A549 (cell line): ENCODE measurements around the gene GPR21. TPM values are rescaled to one million over a fixed set of nuclear protein-coding genes. Genes with fewer than 3 reads are reported as not detected.

Experiments used
- ATAC-seq, 2 experiments: fragments of 200-7000 bp in 1 of 2; fragments of >200 bp in 1 of 2; cut with Nextera tagmentation in 1 of 2; cut with Tn5 transposase in 1 of 2; 3 replicates each; pipeline versions ENCODE4 v1.8.0 to v1.9.1; 2018 to 2020; ENCODE audit warnings: mild to moderate bottlenecking in 1 of 2, moderate library complexity in 1 of 2
- CTCF ChIA-PET: fragments of 300-600 bp; sonication (Branson Sonifier 250); formaldehyde crosslinking; extraction: SDS; loops from one replicate; lab custom pipeline; 2021; ENCODE audit warnings: antibody characterized with exemption, inconsistent platforms; lab: Yijun Ruan, JAX
- POLR2A ChIA-PET: fragments of 350-600 bp; formaldehyde crosslinking; extraction: SDS; loops from one replicate; lab custom pipeline; 2021; ENCODE audit warnings: antibody characterized with exemption, inconsistent platforms; lab: Yijun Ruan, JAX
- DNase-seq, 2 experiments: peaks; one replicate each; pipeline versions ENCODE4 v3.0.0 to v3.0.0-alpha.2; 2011 to 2016; ENCODE audit warnings: low read depth in 1 of 2, low spot score in 1 of 2
- FAIRE-seq: peaks from 2 replicates; lab custom pipeline; 2011; peaks lifted over from hg19 to GRCh38; lab: Jason Lieb, UNC
- H3K27ac ChIP-seq, 2 experiments: fragments of >200 bp; sonication (Bioruptor Twin); formaldehyde crosslinking; 3 replicates each; pipeline ENCODE4 v1.5.1; 2016 to 2017
- H3K4me1 ChIP-seq: fragments of >200 bp; sonication (Bioruptor Twin); formaldehyde crosslinking; 3 replicates; pipeline ENCODE4 v1.6.1; 2016
- H3K4me2 ChIP-seq: fragments of >200 bp; sonication (Bioruptor Twin); formaldehyde crosslinking; 3 replicates; pipeline ENCODE4 v1.6.1; 2016
- H3K4me3 ChIP-seq: fragments of >200 bp; sonication (Bioruptor Twin); formaldehyde crosslinking; 3 replicates; pipeline ENCODE4 v1.5.1; 2016
- H3K9me3 ChIP-seq: fragments of >200 bp; sonication (Bioruptor Twin); formaldehyde crosslinking; 3 replicates; pipeline ENCODE4 v1.6.1; 2016
- CBX2 ChIP-seq: fragments of 200-600 bp; sonication (generic); IDR thresholded peaks from 2 replicates; pipeline ENCODE4 v1.6.1; 2016; ENCODE audit warnings: low read depth, mild to moderate bottlenecking, borderline replicate concordance
- CBX8 ChIP-seq: fragments of 200-600 bp; sonication (generic); IDR thresholded peaks from 2 replicates; pipeline ENCODE4 v1.6.1; 2016
- CHD2 ChIP-seq: fragments of 150-350 bp; IDR thresholded peaks from 2 replicates; pipeline ENCODE4 v1.6.1; 2014; ENCODE audit warnings: low read length; ENCODE audit not compliant: partially characterized antibody
- FOSB ChIP-seq: fragments of 250-450 bp; sonication (Bioruptor Pico); IDR thresholded peaks from 2 replicates; pipeline ENCODE4 v1.5.0; 2020; ENCODE audit warnings: mild to moderate bottlenecking, moderate library complexity
- FOSL2 ChIP-seq, 2 experiments: fragments of 450-650 bp in 1 of 2; fragments of >200 bp in 1 of 2; sonication (Bioruptor Twin) in 1 of 2; formaldehyde crosslinking; IDR thresholded peaks; 2 replicates each; pipeline versions ENCODE4 v1.5.0 to v1.6.1; 2016 to 2020; ENCODE audit warnings: mild to moderate bottlenecking in 1 of 2, moderate library complexity in 1 of 2
- HDAC2 ChIP-seq: fragments of 200-600 bp; sonication (generic); IDR thresholded peaks from 2 replicates; pipeline ENCODE4 v1.6.1; 2016
- HEYL ChIP-seq: fragments of 250-450 bp; sonication (Bioruptor Pico); IDR thresholded peaks from 2 replicates; pipeline ENCODE4 v1.8.0; 2021; ENCODE audit warnings: mild to moderate bottlenecking, moderate library complexity
- HOXA7 ChIP-seq: fragments of 250-450 bp; sonication (Bioruptor Pico); IDR thresholded peaks from 2 replicates; pipeline ENCODE4 v1.5.0; 2020; ENCODE audit warnings: mild to moderate bottlenecking, moderate library complexity
- HOXB13 ChIP-seq: fragments of 250-450 bp; sonication (Bioruptor Pico); IDR thresholded peaks from 2 replicates; pipeline ENCODE4 v1.5.0; 2020; ENCODE audit warnings: low read depth, mild to moderate bottlenecking, moderate library complexity
- JUN ChIP-seq, 2 experiments: fragments of >200 bp; sonication (Bioruptor Twin); formaldehyde crosslinking; IDR thresholded peaks; 2 replicates in 1 of 2; 3 replicates in 1 of 2; pipeline ENCODE4 v1.6.1; 2016 to 2017
- KDM1A ChIP-seq: fragments of 200-600 bp; sonication (generic); IDR thresholded peaks from 2 replicates; pipeline ENCODE4 v1.6.1; 2016; ENCODE audit warnings: low read depth, mild to moderate bottlenecking
- MAX ChIP-seq: IDR thresholded peaks from 2 replicates; pipeline ENCODE4 v1.6.1; 2012
- NR3C1 ChIP-seq: fragments of >200 bp; sonication (Bioruptor Twin); formaldehyde crosslinking; IDR thresholded peaks from 3 replicates; pipeline ENCODE4 v1.6.1; 2017
- POLR2A ChIP-seq: IDR thresholded peaks from 2 replicates; pipeline ENCODE4 v1.6.1; 2012; ENCODE audit warnings: mild to moderate bottlenecking, low read length
- RAD21 ChIP-seq, 2 experiments: fragments of >200 bp in 1 of 2; sonication (Bioruptor Twin) in 1 of 2; formaldehyde crosslinking in 1 of 2; IDR thresholded peaks in 1 of 2; conservative IDR thresholded peaks in 1 of 2; 2 replicates in 1 of 2; 3 replicates in 1 of 2; pipeline ENCODE4 v1.6.1; 2012 to 2018; ENCODE audit warnings: inconsistent platforms in 1 of 2
- RARB ChIP-seq: fragments of 250-450 bp; sonication (Bioruptor Pico); IDR thresholded peaks from 2 replicates; pipeline ENCODE4 v1.8.0; 2021; ENCODE audit warnings: mild to moderate bottlenecking, moderate library complexity
- RFX5 ChIP-seq: fragments of 450-650 bp; IDR thresholded peaks from 2 replicates; pipeline ENCODE4 v1.7.1; 2014; ENCODE audit warnings: antibody characterized with exemption, mild to moderate bottlenecking, moderate library complexity
- SMC3 ChIP-seq: fragments of >200 bp; sonication (Bioruptor Twin); formaldehyde crosslinking; IDR thresholded peaks from 3 replicates; pipeline ENCODE4 v1.6.1; 2018; ENCODE audit warnings: inconsistent platforms
- TFCP2L1 ChIP-seq: fragments of 250-450 bp; sonication (Bioruptor Pico); IDR thresholded peaks from 2 replicates; pipeline ENCODE4 v1.5.0; 2021; ENCODE audit warnings: mild to moderate bottlenecking
- TP53 ChIP-seq: fragments of 250-450 bp; sonication (Bioruptor Pico); IDR thresholded peaks from 2 replicates; pipeline ENCODE4 v1.5.0; 2021; ENCODE audit warnings: mild to moderate bottlenecking, moderate library complexity
- USF2 ChIP-seq: fragments of 450-650 bp; IDR thresholded peaks from 2 replicates; pipeline ENCODE4 v1.6.1; 2014; ENCODE audit warnings: antibody characterized with exemption
- ZFP36 ChIP-seq: fragments of 450-650 bp; IDR thresholded peaks from 2 replicates; pipeline ENCODE4 v1.6.1; 2014; ENCODE audit warnings: borderline replicate concordance; ENCODE audit not compliant: partially characterized antibody
- ZSCAN20 ChIP-seq: fragments of 250-450 bp; sonication (Bioruptor Pico); IDR thresholded peaks from 2 replicates; pipeline ENCODE4 v1.8.0; 2022; ENCODE audit warnings: mild to moderate bottlenecking, moderate library complexity
- WGBS: methylation state at CpG from one replicate; pipeline ENCODE4 v1.1.6; 2017; ENCODE audit errors: missing lambda C conversion rate; 5-methylcytosine and 5-hydroxymethylcytosine counted together
- polyA plus RNA-seq, 4 experiments: library from polyadenylated mRNA; depleted of rRNA in 3 of 4; stranded (reverse); fragments of >200 nt; fragmentation: RNase III in 1 of 4; extraction: RNeasy Plus Mini Kit Qiagen cat#74134 plus additional on column Dnase treatment in 1 of 4; gene quantifications; 2 replicates in 3 of 4; 3 replicates in 1 of 4; pipeline ENCODE4 v1.2.3, GENCODE V29; 2011 to 2017

GPR21 gene
- polyA plus RNA-seq, 2 of the 4 experiments (the other 2 are of a cell fraction) = 0.13 TPM; not detected in 1

GRCh38 chr9:123053711-123054110 lies 20.2 kb downstream of the GPR21 start:
- FAIRE-seq (no peak), ATAC-seq (no peak)
- H3K4me3 ChIP-seq = no peak overlapping the region

GRCh38 chr9:123058834-123059233 lies 25.4 kb downstream of the GPR21 start:
- Histone ChIP-seq H3K4me1 (peaks cover 10% of the 10 kb centered on the region; the same call in 1 of the 3 replicates), H3K9me3 (no peaks in the 10 kb centered on the region), H3K27ac (no peak overlapping the region), H3K4me2 (no peak overlapping the region), H3K4me3 (no peak overlapping the region)
- FAIRE-seq (no peak), ATAC-seq (peak in 1 of 2 experiments; percentile 42; a peak in 2 of 6 replicates), DNase-seq (peak in 1 of 2 experiments; percentile 6)
- TF ChIP-seq FOSL2 (IDR thresholded peaks at IDR 0.05) (no peak), FOSL2 (CRISPR knock-in tag; IDR thresholded peaks at IDR 0.05) (peak; percentile 31; the same call in 1 of the 2 replicates), HOXB13 (CRISPR knock-in tag) (no peak), RFX5 (peak; percentile 87)
- 27% methylated on average over 1 of the region's 1 CpG for WGBS
- ChIA-PET CTCF (no interaction called here), POLR2A (no interaction called here)

More at GRCh38 chr9:123053711-123054110, 20.2 kb downstream of the GPR21 start:
- POLR2A ChIA-PET = interaction anchor here (0.6 kb wide), 1 partner anchor 15 kb away, joined by 3 read pairs; no protein-coding TSS in a partner anchor
- CTCF ChIA-PET = interaction anchor here (0.6 to 1.7 kb wide), 2 partner anchors 235 to 301 kb away, joined by 3 read pairs; no protein-coding TSS in a partner anchor
- TF ChIP-seq JUN (IDR thresholded peaks at IDR 0.05) (no peak), KDM1A (no peak), ZFP36 (no peak), MAX (no peak), RAD21 (conservative IDR thresholded peaks at IDR 0.05 in 1 of 2, IDR thresholded peaks at IDR 0.05 in 1 of 2) (no peak), HDAC2 (no peak), CHD2 (no peak), RFX5 (no peak), HOXA7 (CRISPR knock-in tag) (no peak), TFCP2L1 (CRISPR knock-in tag) (no peak), SMC3 (no peak), CBX8 (no peak), FOSB (CRISPR knock-in tag) (no peak), NR3C1 (no peak), USF2 (no peak), ZSCAN20 (CRISPR knock-in tag) (no peak), TP53 (no peak), FOSL2 (IDR thresholded peaks at IDR 0.05) (no peak), FOSL2 (CRISPR knock-in tag; IDR thresholded peaks at IDR 0.05) (no peak)
- 78% methylated on average over 2 of the region's 2 CpGs for WGBS
- DNase-seq = no peak
- no peak overlapping the region for H3K27ac ChIP-seq
- no peaks in the 10 kb centered on the region for H3K9me3 ChIP-seq
- no peak overlapping the region for H3K4me2 ChIP-seq
- H3K4me1 ChIP-seq = peaks cover 2% of the 10 kb centered on the region; the same call in 1 of the 3 replicates

- Histone ChIP-seq H3K27ac (no peak overlapping the region), H3K9me3 (no peaks in the 10 kb centered on the region), H3K4me2 (no peak overlapping the region; the same call in 2 of the 3 replicates), H3K4me1 (peaks cover 10% of the 10 kb centered on the region; the same call in 1 of the 3 replicates), H3K4me3 (no peak overlapping the region)
- no peak for FAIRE-seq
- 96% methylated on average over 9 of the region's 9 CpGs for WGBS
- no peak; a peak in 1 of 6 replicates for ATAC-seq
- POLR2A ChIA-PET = no interaction called here
- CTCF ChIA-PET = no interaction called here
- TF ChIP-seq FOSL2 (IDR thresholded peaks at IDR 0.05) = no peak
- TF ChIP-seq FOSL2 (CRISPR knock-in tag; IDR thresholded peaks at IDR 0.05) = no peak
- no peak for TF ChIP-seq NR3C1
- no peak for TF ChIP-seq RARB (CRISPR knock-in tag)
- no peak for TF ChIP-seq CBX2
- no peak for TF ChIP-seq CHD2
- no peak for TF ChIP-seq POLR2A
- no peak for TF ChIP-seq USF2
- no peak for TF ChIP-seq SMC3
- TF ChIP-seq RAD21 (conservative IDR thresholded peaks at IDR 0.05 in 1 of 2, IDR thresholded peaks at IDR 0.05 in 1 of 2) = no peak
- no peak for TF ChIP-seq FOSB (CRISPR knock-in tag)
- no peak for TF ChIP-seq HEYL
- DNase-seq = no peak
Measured at GRCh38 chr9:123059472-123060220, 26.2 kb downstream of the GPR21 start.
